HG03280 (cell line): ENCODE data around the gene CATSPER3.

Source experiments
- ATAC-seq: cut with Tn5 transposase; IDR thresholded peaks from one replicate; pipeline ENCODE4 v1.9.1; 2021; ENCODE audit warnings: mild to moderate bottlenecking, moderate library complexity; ENCODE audit not compliant: unreplicated experiment

CATSPER3 gene

GRCh38 chr5:134967607-134968006, at the start of gene CATSPER3:
Gene CATSPER3, plus strand, starts transcription at chr5:134967907. Its CDS starts 85 bp downstream, at chr5:134967992.
- ATAC-seq: no peak

- no peak for ATAC-seq
These were observed 48.8 kb upstream of the CATSPER3 start for GRCh38 chr5:134918861-134919260.

GRCh38 chr5:134920848-134921575, 46.7 kb upstream of the CATSPER3 start:
- ATAC-seq: no peak

GRCh38 chr5:134932508-134932907, 35.2 kb upstream of the CATSPER3 start:
- no peak for ATAC-seq

- ATAC-seq: no peak
These were observed 33.5 kb upstream of the CATSPER3 start for GRCh38 chr5:134934202-134934601.

GRCh38 chr5:134935711-134936602, 31.8 kb upstream of the CATSPER3 start:
- ATAC-seq: no peak

GRCh38 chr5:134937526-134937925, 30.2 kb upstream of the CATSPER3 start:
- no peak for ATAC-seq

GRCh38 chr5:134938030-134938429, 29.7 kb upstream of the CATSPER3 start:
- no peak for ATAC-seq

GRCh38 chr5:134939500-134939899, 28.2 kb upstream of the CATSPER3 start:
- no peak for ATAC-seq

GRCh38 chr5:134943547-134943946, 24.2 kb upstream of the CATSPER3 start:
- ATAC-seq: no peak

GRCh38 chr5:134944630-134945029, 23.1 kb upstream of the CATSPER3 start:
- no peak for ATAC-seq

- ATAC-seq: no peak
These were observed 22.7 kb upstream of the CATSPER3 start for GRCh38 chr5:134945041-134945440.

GRCh38 chr5:134948911-134949310, 18.8 kb upstream of the CATSPER3 start:
- ATAC-seq: no peak

GRCh38 chr5:134949316-134949715, 18.4 kb upstream of the CATSPER3 start:
- ATAC-seq: no peak

GRCh38 chr5:134957920-134958608, 9.6 kb upstream of the CATSPER3 start:
- ATAC-seq: no peak

GRCh38 chr5:134958755-134959154, 9.0 kb upstream of the CATSPER3 start:
- no peak for ATAC-seq

- no peak for ATAC-seq
These were observed 4.6 kb upstream of the CATSPER3 start for GRCh38 chr5:134963098-134963497.

- ATAC-seq: no peak
These were observed 3.1 kb upstream of the CATSPER3 start for GRCh38 chr5:134964359-134965270.

- ATAC-seq: no peak
These were observed 2.4 kb upstream of the CATSPER3 start for GRCh38 chr5:134965271-134965825.

- no peak for ATAC-seq
These were observed 348 bp downstream of the CATSPER3 start for GRCh38 chr5:134968055-134968454.
